HG03280 (cell line): ENCODE measurements around the gene AMPD1.
A peak's percentile ranks its signal among the peaks of the same experiment; 100 is the strongest.

ENCODE experiments used
- ATAC-seq: cut with Tn5 transposase; IDR thresholded peaks from one replicate; pipeline ENCODE4 v1.9.1; 2021; ENCODE audit warnings: mild to moderate bottlenecking, moderate library complexity; ENCODE audit not compliant: unreplicated experiment

AMPD1 gene

GRCh38 chr1:114701931-114702330 lies 6.6 kb upstream of the AMPD1 start:
- ATAC-seq: no peak

DNA sequence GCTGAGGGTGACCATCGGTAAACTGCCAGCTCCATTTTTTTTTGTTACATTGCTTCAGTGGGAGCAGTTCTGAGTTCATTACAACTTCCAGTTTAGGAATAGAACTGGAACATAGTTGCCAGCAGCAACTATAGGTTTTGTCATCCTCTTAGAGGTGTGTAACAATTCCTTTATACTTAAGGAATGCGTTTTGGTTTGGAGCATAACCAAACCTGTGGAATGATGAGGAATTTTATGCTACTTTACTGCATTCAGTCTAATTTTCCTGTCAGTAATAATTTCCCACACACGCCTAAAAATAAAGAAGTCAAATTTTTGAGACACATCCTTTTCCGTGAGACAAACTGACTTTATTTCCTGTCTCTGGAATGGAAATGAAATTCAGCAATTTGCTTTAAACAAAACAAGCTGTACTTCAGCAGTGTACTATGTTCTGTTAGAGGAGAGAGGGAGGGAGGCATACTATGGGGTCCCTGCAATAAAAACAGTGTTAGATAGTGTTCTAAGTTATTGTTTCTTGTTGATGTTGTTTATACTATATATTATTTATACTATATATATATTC lies 4.8 kb upstream of the AMPD1 start:
- no peak for ATAC-seq

- no peak for ATAC-seq
Measured at GRCh38 chr1:114696810-114697209, 1.5 kb upstream of the AMPD1 start.

DNA sequence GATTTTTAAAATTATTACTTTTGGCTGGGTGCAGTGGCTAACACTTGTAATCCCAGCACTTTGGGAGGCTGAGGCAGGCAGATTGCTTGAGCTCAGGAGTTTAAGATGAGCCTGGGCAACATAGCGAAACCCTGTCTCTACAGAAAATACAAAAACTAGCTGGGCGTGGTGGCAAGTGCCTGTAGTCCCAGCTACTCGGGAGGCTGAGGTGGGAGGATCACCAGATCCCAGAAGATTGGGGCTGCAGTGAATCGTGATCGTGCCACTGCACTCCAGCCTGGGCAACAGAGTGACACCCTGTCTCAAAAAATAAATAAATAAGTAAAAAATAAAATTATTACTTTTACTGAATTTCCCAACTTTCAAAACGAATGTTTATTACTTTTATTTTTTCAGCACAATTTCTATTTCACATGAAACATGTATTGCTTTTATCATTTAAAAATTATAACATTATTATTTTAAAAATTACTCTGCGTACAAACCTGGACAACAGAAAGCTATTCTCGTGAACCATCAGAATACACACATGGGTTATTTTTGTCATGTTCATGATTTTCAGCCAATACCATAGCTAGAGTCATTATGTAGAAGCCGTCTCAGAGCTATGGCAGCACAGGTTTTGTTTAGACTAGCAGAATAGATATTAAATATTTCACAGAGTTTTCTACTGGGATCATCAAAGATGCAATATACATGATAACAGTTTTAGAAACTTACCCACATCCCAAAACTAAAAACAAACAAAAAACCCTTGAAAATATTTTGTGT lies 621 bp downstream of the AMPD1 start:
- ATAC-seq: no peak

GRCh38 chr1:114692947-114693346 lies 2.4 kb downstream of the AMPD1 start:
- no peak for ATAC-seq

- ATAC-seq: no peak
Measured at GRCh38 chr1:114691061-114691460, 4.3 kb downstream of the AMPD1 start.

DNA sequence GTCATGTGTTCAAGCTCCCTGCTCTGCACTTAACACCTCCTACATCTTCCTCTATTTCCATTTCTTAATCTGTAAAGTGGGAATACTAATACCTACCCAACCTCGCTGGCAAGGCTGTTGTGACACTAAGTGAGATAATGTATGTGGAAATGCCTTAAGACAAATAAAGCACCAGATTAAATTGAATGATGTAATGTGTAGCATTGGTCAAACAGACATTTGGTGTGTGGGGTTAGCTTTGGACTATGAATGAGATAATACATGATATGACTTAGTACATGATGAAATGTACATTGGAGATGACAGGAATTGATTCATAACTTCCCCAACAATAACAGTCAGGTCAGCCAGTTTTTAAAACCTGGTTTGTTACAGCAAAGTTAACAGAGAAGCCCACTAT lies 5.2 kb downstream of the AMPD1 start:
- no peak for ATAC-seq

DNA sequence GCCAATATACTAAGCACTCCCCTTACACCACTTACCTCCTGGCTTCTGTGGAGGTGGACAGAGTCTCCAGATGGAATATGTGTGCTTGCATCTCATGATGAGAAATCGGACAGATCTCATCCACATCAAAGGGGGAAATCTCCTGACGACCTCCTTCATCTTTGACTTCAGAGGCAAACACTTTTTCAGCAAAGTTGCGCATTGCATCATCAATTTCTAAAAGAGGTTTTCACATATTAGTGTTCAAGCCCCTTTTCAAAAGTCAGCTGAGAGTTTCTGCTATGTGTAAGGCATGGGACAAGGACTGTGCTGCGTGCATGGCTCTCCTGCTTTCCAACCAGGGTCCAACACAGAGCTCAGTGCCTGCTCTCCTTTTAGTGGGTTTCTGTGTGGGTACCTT lies 6.8 kb downstream of the AMPD1 start:
- ATAC-seq: no peak

DNA sequence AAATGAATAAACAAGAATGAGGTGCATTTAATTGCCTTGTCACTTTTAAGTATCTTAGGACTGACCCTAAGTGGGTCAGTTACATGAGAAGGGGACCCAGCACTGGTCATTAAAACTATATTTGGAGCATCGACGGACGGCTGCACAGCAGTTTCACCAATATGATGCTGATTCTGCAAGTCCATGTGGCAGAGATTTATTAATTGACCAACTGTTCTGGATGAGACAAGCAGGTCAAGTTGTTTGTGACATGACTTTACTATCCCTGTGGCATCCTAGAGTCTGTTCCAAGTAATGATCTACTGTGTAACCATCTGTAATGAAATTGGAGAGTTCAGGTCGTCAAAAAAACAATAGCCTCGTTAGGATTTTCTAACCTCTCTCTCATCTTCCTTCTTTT lies 9.5 kb downstream of the AMPD1 start:
- ATAC-seq: no peak

DNA sequence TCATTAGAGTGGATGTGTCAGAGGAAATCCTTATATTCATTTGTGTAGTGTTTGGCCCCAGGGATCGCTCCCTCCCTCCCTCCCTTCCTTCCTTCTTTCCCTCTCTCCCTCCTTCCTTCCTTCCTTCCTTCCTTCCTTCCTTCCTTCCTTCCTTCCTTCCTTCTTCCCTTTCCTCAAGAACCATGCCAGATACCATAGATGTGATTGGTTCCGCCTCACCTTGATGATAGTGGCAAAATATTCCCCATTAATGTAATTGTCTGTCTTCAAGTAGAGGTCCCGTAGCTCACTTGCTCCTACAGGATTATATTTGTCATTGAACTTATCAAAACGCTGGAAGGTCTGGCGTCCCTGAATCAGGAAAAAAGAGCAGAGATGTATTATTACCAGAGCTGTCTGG lies 17.7 kb downstream of the AMPD1 start:
- no peak for ATAC-seq

DNA sequence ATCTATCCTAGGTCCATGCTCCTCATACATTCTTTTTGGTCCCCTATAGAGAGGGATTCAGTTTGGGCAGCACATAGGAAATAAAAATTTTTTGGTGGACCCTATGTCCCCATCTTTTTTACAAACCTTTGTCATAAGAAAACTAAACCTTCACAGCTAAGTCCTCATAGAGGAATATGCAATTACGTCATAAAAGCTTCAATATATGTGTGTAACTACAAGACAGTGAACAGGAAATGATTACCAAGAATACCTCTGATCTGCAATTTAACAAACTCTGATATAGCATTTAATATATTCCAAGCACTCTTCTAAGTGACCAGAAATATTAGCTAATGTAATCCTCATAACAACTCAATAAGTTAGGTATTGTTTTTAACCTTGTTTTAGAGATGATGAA lies 19.2 kb downstream of the AMPD1 start:
- no peak for ATAC-seq

DNA sequence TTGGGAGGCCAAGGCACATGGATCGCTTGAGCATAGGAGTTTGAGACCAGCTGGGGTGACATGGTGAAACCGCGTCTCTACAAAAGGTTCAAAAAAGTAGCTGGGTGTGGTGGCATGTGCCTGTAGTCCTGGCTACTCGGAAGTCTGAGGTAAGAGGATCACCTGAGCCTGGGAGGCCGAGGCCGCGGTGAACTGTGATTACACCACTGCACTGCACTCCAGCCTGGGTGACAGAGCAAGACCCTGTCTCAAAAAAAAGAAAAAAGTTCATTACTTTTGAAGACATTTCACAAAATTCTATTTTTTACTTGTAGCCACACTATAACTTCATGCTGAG lies 23.4 kb downstream of the AMPD1 start:
- ATAC-seq: no peak

- ATAC-seq: no peak
Measured at GRCh38 chr1:114671011-114671938, 24.1 kb downstream of the AMPD1 start.

DNA sequence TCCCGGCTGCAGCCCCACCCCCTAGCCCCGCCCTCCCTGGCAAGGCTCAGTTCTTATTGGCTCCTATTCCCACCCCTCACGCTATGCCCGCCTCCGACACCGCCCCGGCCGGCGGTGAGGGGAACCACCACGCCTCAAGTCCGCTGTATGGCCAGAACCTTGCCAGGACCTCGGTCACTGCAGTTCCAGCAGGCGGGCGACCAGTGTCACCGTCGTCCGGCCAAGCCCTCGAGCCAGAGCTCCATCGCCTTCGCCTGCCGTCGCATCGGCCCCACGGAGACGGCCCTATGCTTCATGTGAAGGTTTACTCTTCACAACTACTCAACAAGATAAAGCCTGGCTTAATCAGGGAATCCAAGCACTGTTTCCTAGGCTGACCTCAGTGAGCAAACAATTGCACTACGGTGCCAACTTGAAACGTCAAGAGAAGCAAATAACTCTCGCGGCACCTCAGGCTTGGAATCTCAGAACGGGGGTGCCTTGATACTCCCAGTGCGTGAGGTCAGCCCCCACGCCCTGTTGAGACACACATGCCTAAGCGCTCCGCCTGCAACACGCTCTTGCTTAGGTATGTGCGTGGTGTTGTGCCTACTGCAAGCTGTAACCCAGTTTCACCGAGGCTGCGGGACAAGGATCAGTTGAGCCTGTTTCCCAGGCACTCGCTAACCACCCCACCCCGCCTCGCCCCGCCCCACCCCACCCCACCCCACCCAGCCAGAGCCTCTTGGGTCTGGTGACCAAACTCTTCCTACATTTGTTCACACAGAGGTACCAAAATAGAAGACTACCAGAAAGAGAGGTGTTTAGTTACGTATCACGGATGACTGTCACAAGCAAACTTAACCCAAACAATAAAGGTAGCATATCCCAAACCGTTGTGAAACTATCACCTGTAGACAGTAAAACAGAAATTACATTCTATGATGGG lies 25.0 kb downstream of the AMPD1 start:
- peak; percentile 98 for ATAC-seq

DNA sequence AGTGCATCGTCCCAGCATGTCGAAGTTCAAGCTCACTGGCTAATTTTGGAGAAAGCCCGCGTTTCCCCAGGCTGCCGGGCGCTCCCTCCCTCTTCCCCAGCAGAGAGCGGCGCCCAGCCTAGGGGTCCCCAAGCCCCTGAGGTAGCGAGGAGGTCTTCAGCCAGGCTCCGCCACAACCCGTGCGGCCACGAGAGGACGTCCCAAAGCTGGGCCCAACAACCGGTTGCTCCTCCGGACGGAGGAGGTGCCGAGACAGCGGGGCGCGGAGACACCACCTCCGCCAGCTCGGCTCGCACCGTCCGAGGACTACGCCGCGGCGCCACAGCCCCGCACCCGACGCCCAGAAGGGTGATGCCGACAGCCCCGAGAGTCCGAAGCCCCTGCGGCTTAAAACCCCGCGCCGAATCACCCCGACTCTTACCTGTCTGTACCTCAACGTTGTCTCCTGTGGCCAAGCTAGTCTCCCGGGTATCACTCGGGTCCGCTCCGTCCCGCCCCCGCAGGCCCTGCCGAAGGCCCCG lies 25.7 kb downstream of the AMPD1 start, which contains the start of gene DENND2C:
TSS of gene DENND2C (minus strand) at position 488 of the 521 bp plus-strand sequence. CDS start 44,065 bp downstream, outside the sequence.
- peak; percentile 54 for ATAC-seq

- no peak for ATAC-seq
Measured at GRCh38 chr1:114668784-114669561, 26.4 kb downstream of the AMPD1 start.

GRCh38 chr1:114668373-114668772 lies 27.0 kb downstream of the AMPD1 start:
- no peak for ATAC-seq

- ATAC-seq: no peak
Measured at GRCh38 chr1:114666954-114667353, 28.4 kb downstream of the AMPD1 start.

DNA sequence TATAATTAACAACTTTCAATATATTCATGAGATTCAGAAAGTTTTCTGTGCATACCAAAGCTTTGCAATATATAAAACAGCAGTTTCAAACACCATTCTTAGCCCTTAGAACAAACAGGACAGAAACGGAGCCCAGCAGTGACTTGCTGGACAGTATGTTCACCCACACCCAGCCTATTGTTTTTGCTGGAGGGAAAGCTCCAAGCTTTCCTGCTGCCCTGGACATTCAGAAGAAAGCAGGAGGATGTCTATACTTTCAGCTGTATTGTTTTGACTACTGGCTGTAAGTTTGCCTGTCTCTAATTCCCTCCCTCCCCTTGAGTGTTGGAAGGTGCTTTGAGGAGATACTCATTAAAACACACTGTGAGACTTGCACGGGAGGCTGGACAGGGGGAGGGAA lies 35.1 kb downstream of the AMPD1 start:
- ATAC-seq: no peak

- ATAC-seq: no peak
Measured at GRCh38 chr1:114651893-114652292, 43.5 kb downstream of the AMPD1 start.
